GM18951 (cell line): Measurements from ENCODE around the gene RABGEF1.
"Not testable (repeated sequence)": the region's sequence is repeated elsewhere in the genome, so short reads cannot be mapped to it uniquely, and the experiment has no call there.

Experiments
- POLR2A ChIP-seq: IDR thresholded peaks from 4 replicates; pipeline ENCODE4 v1.6.1; 2011; ENCODE audit warnings: mild to moderate bottlenecking; ENCODE audit not compliant: insufficient read length, insufficient read depth; ENCODE audit errors: extremely low read depth
- in situ Hi-C: fragments of 300-500 bp; cut with MboI; formaldehyde crosslinking; loops from one replicate; pipeline ENCODE4 v1.12.0; 2022; ENCODE audit warnings: low sequenced_read_pairs, mixed read lengths, inconsistent platforms; ENCODE audit not compliant: unreplicated experiment

RABGEF1 gene

GRCh38 chr7:66832531-66833351 lies 92.2 kb downstream of the RABGEF1 start:
- in situ Hi-C loops: no loop called here
- TF ChIP-seq POLR2A: no peak

- TF ChIP-seq POLR2A: no peak
- in situ Hi-C loops: no loop called here
Measured at GRCh38 chr7:66837007-66837406, 96.5 kb downstream of the RABGEF1 start.

- no peak for TF ChIP-seq POLR2A
- in situ Hi-C loops: no loop called here
Measured at GRCh38 chr7:66837661-66838060, 97.1 kb downstream of the RABGEF1 start.

- no peak for TF ChIP-seq POLR2A
- in situ Hi-C loops: no loop called here
Measured at GRCh38 chr7:66839814-66840213, 99.3 kb downstream of the RABGEF1 start.

- no peak for TF ChIP-seq POLR2A
- in situ Hi-C loops: no loop called here
Measured at GRCh38 chr7:66840316-66840715, 99.8 kb downstream of the RABGEF1 start.

GRCh38 chr7:66841898-66842297 lies 101.4 kb downstream of the RABGEF1 start:
- TF ChIP-seq POLR2A: no peak
- in situ Hi-C loops: no loop called here

- in situ Hi-C loops: not testable (repeated sequence)
Measured at GRCh38 chr7:66843492-66843891, 103.0 kb downstream of the RABGEF1 start.

- TF ChIP-seq POLR2A: peak; percentile 97
- in situ Hi-C loops: no loop called here
Measured at GRCh38 chr7:66844552-66845378, 104.2 kb downstream of the RABGEF1 start.

- in situ Hi-C loops: no loop called here
- TF ChIP-seq POLR2A: no peak
Measured at GRCh38 chr7:66845379-66846095, 105.0 kb downstream of the RABGEF1 start.

- in situ Hi-C loops: not testable (repeated sequence)
Measured at GRCh38 chr7:66846096-66846445, 105.5 kb downstream of the RABGEF1 start.

- in situ Hi-C loops: not testable (repeated sequence)
Measured at GRCh38 chr7:66847523-66847855, 107.0 kb downstream of the RABGEF1 start.

- TF ChIP-seq POLR2A: no peak
- in situ Hi-C loops: no loop called here
Measured at GRCh38 chr7:66847879-66848790, 107.6 kb downstream of the RABGEF1 start.

GRCh38 chr7:66859339-66859738 lies 118.8 kb downstream of the RABGEF1 start:
- no peak for TF ChIP-seq POLR2A
- in situ Hi-C loops: no loop called here
